ENCODE data around the gene BID. TPM values are rescaled to one million over a fixed set of nuclear protein-coding genes. Genes with fewer than 3 reads are reported as not detected.

Gene BID
- total RNA-seq, 2 donors from 2014 or later, result 18.1 to 21.0 TPM

DNA sequence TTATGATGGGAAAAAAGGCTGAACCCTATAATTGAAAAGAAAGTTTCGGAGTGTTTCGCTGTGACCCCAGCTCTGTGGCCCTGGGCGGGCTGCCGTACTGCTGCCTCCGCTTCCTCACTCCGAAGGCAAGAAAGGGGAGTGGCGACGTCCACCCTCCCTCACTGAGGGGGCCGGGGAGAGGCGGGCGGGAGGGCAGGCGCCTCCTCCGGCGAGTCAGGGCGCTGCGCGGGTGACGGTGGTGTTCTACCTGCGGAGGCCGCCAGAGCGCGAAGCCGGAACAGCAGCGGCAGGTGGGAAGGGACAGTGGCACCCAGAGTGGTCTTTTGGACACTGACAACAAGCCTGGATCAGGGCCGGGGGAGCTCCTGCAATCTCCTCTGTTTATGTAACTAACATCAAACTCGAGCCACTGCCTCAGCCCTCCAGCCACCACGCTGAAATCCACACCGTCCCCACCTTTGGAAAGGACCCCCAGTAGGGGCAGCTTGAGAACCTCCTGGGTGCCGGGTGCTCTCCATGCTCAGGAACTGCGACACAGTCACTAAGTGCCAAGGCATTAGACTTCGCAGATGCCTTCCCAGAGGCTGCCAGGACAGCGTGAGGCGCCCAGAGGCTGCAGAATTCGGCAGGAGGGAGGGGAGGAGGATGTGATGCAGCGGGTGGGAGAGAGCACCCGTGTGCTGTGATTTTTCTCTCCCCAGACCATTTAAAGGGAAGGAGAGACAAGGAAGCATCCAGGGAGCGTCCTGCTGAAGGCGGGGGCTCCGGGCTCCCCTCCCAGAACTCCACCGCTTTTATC is 25.5 kb downstream of the BID start:
- WGBS, result 76% methylated on average over 40 of the region's 40 CpGs
- H3K4me1 ChIP-seq (replicated peaks), result no peaks in the 10 kb centered on the region
- H3K4me3 ChIP-seq, result no peak overlapping the region
- no peaks in the 10 kb centered on the region for H3K36me3 ChIP-seq
- no peak for DNase-seq (ENCODE audit: low spot score)
- TF ChIP-seq POLR2AphosphoS5 (IDR thresholded peaks at IDR 0.05) (no peak), POLR2A (IDR thresholded peaks at IDR 0.05) (no peak)
- TF ChIP-seq, protein P1, sequence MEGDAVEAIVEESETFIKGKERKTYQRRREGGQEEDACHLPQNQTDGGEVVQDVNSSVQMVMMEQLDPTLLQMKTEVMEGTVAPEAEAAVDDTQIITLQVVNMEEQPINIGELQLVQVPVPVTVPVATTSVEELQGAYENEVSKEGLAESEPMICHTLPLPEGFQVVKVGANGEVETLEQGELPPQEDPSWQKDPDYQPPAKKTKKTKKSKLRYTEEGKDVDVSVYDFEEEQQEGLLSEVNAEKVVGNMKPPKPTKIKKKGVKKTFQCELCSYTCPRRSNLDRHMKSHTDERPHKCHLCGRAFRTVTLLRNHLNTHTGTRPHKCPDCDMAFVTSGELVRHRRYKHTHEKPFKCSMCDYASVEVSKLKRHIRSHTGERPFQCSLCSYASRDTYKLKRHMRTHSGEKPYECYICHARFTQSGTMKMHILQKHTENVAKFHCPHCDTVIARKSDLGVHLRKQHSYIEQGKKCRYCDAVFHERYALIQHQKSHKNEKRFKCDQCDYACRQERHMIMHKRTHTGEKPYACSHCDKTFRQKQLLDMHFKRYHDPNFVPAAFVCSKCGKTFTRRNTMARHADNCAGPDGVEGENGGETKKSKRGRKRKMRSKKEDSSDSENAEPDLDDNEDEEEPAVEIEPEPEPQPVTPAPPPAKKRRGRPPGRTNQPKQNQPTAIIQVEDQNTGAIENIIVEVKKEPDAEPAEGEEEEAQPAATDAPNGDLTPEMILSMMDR (IDR thresholded peaks at IDR 0.05), result no peak
- no peaks in the 10 kb centered on the region for H3K9me3 ChIP-seq
- intact Hi-C loops (cut with DNase I), result no loop called here
- H3K27ac ChIP-seq, result no peak overlapping the region
- H3K27me3 ChIP-seq (replicated peaks; ENCODE audit: insufficient read depth), result no peaks in the 10 kb centered on the region

DNA sequence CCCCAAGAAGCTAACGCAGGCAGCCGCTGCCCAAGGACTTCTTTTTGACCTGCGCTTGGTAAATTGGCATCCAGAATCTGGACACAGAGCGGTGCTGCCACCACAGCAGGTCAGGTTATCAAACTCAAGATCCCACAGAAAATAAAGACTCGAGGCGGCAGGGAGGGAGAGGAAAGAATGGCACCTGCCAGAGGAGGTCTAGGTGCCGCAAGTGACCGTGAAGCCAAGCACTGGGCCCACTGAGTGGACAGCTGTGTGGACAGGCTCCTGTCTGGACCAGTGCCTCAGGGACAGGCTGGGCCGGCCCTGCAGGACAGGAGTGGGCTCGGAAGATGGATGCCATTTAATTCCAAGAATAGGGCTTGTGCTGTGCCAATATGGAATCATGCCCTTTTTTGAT is 27.4 kb downstream of the BID start:
- no peak overlapping the region for H3K27ac ChIP-seq
- WGBS, result 94% methylated on average over 10 of the region's 10 CpGs
- TF ChIP-seq, protein P1 (IDR thresholded peaks at IDR 0.05), result no peak
- TF ChIP-seq POLR2AphosphoS5 (IDR thresholded peaks at IDR 0.05) (no peak), POLR2A (IDR thresholded peaks at IDR 0.05) (no peak)
- no peaks in the 10 kb centered on the region for H3K36me3 ChIP-seq
- H3K9me3 ChIP-seq, result no peaks in the 10 kb centered on the region
- no peak overlapping the region for H3K4me3 ChIP-seq
- H3K27me3 ChIP-seq (replicated peaks; ENCODE audit: insufficient read depth), result no peaks in the 10 kb centered on the region
- no peaks in the 10 kb centered on the region for H3K4me1 ChIP-seq (replicated peaks)
- no peak for DNase-seq (ENCODE audit: low spot score)
- intact Hi-C loops (cut with DNase I), result no loop called here

DNA sequence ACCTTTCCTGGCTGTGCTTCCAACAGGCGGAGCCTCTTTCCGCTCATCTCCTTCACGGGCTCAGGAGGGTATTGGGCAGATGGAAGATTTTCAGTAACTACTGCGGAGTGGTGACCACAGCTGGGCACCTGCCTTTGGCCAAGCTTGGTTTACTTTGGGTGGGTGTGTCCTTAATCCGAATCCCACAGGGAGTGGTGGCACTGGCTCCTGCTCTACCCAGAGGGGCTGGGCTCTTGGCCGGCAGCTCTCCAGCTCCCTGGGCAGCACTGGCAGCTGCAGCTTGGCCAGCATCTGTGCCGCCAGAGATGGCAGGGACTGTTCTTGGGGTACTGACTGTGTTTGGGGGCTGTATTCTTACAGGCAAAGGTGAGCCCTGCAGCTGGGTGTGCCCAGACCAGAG is 29.8 kb downstream of the BID start:
- H3K27me3 ChIP-seq (replicated peaks; ENCODE audit: insufficient read depth), result no peaks in the 10 kb centered on the region
- no peak for TF ChIP-seq POLR2A (IDR thresholded peaks at IDR 0.05)
- TF ChIP-seq, protein P1 (IDR thresholded peaks at IDR 0.05), result no peak
- no peak for TF ChIP-seq POLR2AphosphoS5 (IDR thresholded peaks at IDR 0.05)
- 29% methylated on average over 6 of the region's 7 CpGs for WGBS
- H3K4me3 ChIP-seq, result no peak overlapping the region
- intact Hi-C loops (cut with DNase I), result no loop called here
- H3K9me3 ChIP-seq, result no peaks in the 10 kb centered on the region
- no peaks in the 10 kb centered on the region for H3K4me1 ChIP-seq (replicated peaks)
- no peak overlapping the region for H3K27ac ChIP-seq
- H3K36me3 ChIP-seq, result no peaks in the 10 kb centered on the region
- DNase-seq (ENCODE audit: low spot score), result no peak

DNA sequence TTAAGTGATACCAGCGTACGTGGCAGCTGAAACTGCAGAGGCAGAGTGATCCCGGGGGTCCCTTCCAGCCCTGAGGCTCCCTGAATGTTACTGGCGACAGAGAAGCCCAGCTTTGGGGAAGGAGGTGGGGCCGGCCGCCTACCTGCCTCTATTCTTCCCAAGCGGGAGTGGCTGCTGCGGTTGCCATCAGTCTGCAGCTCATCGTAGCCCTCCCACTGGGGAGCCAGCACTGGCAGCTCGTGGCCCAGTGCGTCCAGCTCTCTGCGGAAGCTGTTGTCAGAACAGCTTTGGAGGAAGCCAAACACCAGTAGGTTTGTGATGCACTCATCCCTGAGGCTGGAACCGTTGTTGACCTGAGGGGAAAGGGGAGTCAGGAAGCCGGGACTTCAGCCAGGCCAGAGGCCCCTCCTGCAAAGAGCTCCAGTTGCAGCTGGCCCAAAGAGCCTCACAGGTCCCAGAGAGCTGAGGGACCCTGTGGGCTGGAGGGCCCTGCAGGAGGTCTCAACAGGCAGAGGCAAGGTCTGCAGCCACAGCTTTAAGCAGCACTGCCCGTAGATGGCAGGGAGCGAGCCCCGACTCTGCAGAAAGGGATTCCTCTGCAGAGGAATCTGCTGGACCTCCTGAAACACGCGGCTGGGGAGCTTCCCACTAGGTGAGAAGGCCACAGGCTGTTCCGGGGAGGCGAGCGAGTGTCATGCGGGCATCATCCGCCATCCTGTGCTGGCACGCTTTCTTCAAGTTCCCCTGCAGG is 30.4 kb downstream of the BID start:
- no peaks in the 10 kb centered on the region for H3K27me3 ChIP-seq (replicated peaks; ENCODE audit: insufficient read depth)
- no peaks in the 10 kb centered on the region for H3K9me3 ChIP-seq
- no peaks in the 10 kb centered on the region for H3K36me3 ChIP-seq
- intact Hi-C loops (cut with DNase I), result no loop called here
- no peak overlapping the region for H3K4me3 ChIP-seq
- H3K4me1 ChIP-seq (replicated peaks), result no peaks in the 10 kb centered on the region
- H3K27ac ChIP-seq, result no peak overlapping the region
- DNase-seq (ENCODE audit: low spot score), result no peak
- WGBS, result 53% methylated on average over 25 of the region's 25 CpGs
- TF ChIP-seq POLR2A (IDR thresholded peaks at IDR 0.05), result no peak
- TF ChIP-seq, protein P1 (IDR thresholded peaks at IDR 0.05), result no peak
- TF ChIP-seq POLR2AphosphoS5 (IDR thresholded peaks at IDR 0.05), result no peak
